ENCODE data around the gene EPB41L4A.

DNA sequence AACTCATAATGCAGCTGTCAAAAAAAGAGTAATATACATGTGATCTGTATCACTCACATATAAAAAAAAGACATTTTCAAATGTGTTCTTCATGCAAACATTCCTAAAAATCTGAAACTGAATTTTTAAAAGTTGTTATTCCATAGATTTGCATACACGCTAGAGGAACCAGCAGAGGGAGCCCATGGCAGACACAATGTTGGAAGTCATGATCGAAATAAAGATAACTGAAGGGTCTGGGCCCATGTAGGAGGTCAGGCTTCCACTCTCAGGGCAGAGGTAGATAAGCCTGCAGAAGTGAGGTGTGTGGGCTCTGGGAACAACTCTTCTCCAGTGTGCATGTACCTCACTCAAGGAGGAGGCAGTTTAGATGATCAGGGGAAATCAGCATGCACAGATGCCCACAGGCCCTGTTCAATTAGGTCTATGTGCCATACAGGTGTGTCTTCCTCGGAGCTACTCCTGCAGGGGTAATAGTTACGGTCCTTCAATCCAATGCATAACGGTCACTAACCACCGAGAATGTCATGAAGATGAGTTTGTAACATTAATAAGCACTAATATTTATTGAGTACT is 208.6 kb downstream of the EPB41L4A start:
- TF ChIP-seq, protein P1, sequence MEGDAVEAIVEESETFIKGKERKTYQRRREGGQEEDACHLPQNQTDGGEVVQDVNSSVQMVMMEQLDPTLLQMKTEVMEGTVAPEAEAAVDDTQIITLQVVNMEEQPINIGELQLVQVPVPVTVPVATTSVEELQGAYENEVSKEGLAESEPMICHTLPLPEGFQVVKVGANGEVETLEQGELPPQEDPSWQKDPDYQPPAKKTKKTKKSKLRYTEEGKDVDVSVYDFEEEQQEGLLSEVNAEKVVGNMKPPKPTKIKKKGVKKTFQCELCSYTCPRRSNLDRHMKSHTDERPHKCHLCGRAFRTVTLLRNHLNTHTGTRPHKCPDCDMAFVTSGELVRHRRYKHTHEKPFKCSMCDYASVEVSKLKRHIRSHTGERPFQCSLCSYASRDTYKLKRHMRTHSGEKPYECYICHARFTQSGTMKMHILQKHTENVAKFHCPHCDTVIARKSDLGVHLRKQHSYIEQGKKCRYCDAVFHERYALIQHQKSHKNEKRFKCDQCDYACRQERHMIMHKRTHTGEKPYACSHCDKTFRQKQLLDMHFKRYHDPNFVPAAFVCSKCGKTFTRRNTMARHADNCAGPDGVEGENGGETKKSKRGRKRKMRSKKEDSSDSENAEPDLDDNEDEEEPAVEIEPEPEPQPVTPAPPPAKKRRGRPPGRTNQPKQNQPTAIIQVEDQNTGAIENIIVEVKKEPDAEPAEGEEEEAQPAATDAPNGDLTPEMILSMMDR (IDR thresholded peaks at IDR 0.05; ENCODE audit: insufficient read depth, low read length): no peak
- no peak for TF ChIP-seq POLR2AphosphoS5 (IDR thresholded peaks at IDR 0.05; ENCODE audit: low read depth)
- no peak for TF ChIP-seq GABPA (IDR thresholded peaks at IDR 0.05; ENCODE audit: low read depth)
- TF ChIP-seq, protein P2, sequence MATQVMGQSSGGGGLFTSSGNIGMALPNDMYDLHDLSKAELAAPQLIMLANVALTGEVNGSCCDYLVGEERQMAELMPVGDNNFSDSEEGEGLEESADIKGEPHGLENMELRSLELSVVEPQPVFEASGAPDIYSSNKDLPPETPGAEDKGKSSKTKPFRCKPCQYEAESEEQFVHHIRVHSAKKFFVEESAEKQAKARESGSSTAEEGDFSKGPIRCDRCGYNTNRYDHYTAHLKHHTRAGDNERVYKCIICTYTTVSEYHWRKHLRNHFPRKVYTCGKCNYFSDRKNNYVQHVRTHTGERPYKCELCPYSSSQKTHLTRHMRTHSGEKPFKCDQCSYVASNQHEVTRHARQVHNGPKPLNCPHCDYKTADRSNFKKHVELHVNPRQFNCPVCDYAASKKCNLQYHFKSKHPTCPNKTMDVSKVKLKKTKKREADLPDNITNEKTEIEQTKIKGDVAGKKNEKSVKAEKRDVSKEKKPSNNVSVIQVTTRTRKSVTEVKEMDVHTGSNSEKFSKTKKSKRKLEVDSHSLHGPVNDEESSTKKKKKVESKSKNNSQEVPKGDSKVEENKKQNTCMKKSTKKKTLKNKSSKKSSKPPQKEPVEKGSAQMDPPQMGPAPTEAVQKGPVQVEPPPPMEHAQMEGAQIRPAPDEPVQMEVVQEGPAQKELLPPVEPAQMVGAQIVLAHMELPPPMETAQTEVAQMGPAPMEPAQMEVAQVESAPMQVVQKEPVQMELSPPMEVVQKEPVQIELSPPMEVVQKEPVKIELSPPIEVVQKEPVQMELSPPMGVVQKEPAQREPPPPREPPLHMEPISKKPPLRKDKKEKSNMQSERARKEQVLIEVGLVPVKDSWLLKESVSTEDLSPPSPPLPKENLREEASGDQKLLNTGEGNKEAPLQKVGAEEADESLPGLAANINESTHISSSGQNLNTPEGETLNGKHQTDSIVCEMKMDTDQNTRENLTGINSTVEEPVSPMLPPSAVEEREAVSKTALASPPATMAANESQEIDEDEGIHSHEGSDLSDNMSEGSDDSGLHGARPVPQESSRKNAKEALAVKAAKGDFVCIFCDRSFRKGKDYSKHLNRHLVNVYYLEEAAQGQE (IDR thresholded peaks at IDR 0.05; ENCODE audit: insufficient replicate concordance, low read depth): no peak

All from HL-60 (cell line).